ENCODE data around the gene CAPZA2.

DNA sequence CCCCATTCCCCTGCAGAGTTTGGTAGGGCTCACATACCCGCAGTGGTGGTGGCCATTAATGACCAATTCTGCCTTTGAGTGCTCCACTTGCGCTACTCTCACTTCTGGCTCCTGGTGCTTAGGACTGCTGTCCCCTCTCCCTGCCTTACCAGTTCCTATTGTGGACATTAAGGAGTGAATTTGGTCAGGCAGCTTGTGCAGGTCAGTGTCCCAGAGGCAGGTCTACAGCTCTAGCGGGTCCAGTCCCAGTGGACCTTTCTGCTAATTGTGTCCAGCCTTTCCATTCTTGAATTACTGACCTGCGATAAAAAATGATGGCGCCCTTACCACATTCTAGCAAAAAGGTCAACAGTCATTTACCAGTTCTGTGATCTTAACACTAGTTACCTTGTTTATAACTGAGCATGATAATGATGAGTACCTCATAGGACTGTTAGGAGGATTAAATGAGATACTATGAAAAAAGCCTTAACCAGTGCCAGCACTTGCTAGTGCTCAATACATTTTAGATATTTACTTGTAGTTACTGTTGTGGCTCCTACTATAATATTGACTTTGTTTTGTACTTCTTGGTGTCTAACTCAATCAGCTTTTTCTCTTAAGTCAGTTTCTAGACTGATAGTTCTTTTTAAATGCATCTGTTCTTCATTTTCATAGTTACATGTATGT, 105.0 kb downstream of the CAPZA2 start:
- TF ChIP-seq TCF7L2 (IDR thresholded peaks at IDR 0.05; ENCODE audit: low read depth, low read length) (no peak), ARID2 (IDR thresholded peaks at IDR 0.05) (no peak), LARP7 (IDR thresholded peaks at IDR 0.05) (no peak), TAF1 (IDR thresholded peaks at IDR 0.05; ENCODE audit: control insufficient read depth, extremely low read depth, insufficient read depth, low read length, severe bottlenecking) (no peak), ZNF3 (CRISPR knock-in tag; IDR thresholded peaks at IDR 0.05) (no peak), POLR2A (conservative IDR thresholded peaks at IDR 0.05) (no peak)
- TF ChIP-seq, protein P1, sequence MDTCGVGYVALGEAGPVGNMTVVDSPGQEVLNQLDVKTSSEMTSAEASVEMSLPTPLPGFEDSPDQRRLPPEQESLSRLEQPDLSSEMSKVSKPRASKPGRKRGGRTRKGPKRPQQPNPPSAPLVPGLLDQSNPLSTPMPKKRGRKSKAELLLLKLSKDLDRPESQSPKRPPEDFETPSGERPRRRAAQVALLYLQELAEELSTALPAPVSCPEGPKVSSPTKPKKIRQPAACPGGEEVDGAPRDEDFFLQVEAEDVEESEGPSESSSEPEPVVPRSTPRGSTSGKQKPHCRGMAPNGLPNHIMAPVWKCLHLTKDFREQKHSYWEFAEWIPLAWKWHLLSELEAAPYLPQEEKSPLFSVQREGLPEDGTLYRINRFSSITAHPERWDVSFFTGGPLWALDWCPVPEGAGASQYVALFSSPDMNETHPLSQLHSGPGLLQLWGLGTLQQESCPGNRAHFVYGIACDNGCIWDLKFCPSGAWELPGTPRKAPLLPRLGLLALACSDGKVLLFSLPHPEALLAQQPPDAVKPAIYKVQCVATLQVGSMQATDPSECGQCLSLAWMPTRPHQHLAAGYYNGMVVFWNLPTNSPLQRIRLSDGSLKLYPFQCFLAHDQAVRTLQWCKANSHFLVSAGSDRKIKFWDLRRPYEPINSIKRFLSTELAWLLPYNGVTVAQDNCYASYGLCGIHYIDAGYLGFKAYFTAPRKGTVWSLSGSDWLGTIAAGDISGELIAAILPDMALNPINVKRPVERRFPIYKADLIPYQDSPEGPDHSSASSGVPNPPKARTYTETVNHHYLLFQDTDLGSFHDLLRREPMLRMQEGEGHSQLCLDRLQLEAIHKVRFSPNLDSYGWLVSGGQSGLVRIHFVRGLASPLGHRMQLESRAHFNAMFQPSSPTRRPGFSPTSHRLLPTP (IDR thresholded peaks at IDR 0.05; ENCODE audit: borderline replicate concordance, extremely low read depth, insufficient read length): no peak
- TF ChIP-seq, protein P2, sequence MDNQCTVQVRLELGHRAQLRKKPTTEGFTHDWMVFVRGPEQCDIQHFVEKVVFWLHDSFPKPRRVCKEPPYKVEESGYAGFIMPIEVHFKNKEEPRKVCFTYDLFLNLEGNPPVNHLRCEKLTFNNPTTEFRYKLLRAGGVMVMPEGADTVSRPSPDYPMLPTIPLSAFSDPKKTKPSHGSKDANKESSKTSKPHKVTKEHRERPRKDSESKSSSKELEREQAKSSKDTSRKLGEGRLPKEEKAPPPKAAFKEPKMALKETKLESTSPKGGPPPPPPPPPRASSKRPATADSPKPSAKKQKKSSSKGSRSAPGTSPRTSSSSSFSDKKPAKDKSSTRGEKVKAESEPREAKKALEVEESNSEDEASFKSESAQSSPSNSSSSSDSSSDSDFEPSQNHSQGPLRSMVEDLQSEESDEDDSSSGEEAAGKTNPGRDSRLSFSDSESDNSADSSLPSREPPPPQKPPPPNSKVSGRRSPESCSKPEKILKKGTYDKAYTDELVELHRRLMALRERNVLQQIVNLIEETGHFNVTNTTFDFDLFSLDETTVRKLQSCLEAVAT (IDR thresholded peaks at IDR 0.05): no peak
- TF ChIP-seq, protein P3, sequence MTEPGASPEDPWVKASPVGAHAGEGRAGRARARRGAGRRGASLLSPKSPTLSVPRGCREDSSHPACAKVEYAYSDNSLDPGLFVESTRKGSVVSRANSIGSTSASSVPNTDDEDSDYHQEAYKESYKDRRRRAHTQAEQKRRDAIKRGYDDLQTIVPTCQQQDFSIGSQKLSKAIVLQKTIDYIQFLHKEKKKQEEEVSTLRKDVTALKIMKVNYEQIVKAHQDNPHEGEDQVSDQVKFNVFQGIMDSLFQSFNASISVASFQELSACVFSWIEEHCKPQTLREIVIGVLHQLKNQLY (CRISPR knock-in tag; conservative IDR thresholded peaks at IDR 0.05): no peak

All from K562 (cell line).